Caco-2 (cell line): Measurements from ENCODE around the gene TSHZ2. TPM values are rescaled to one million over a fixed set of nuclear protein-coding genes. Genes with fewer than 3 reads are reported as not detected.
A peak's percentile ranks its signal among the peaks of the same experiment; 100 is the strongest.

Source experiments
- BruUV-seq: library from RNA; stranded (reverse); fragments of 400-500 nt; replicated peaks from 2 replicates; lab custom pipeline; 2021; lab: Mats Ljungman, UMichigan
- CTCF ChIA-PET: fragments of 300-600 bp; sonication (Branson Sonifier 250); formaldehyde crosslinking; loops from one replicate; lab custom pipeline; 2022; ENCODE audit warnings: antibody characterized with exemption; lab: Charles Lee
- POLR2A ChIA-PET: fragments of 300-600 bp; sonication (Branson Sonifier 250); formaldehyde crosslinking; loops from one replicate; lab custom pipeline; 2022; ENCODE audit warnings: antibody characterized with exemption; lab: Charles Lee
- DNase-seq, 2 experiments: peaks; one replicate each; pipeline versions ENCODE4 v3.0.0 to v3.0.0-alpha.2; 2020 to 2022
- H3K27me3 ChIP-seq: replicated peaks from 2 replicates; pipeline ENCODE4 v1.6.0; 2011; ENCODE audit warnings: low read length; ENCODE audit not compliant: control insufficient read depth, insufficient read depth
- H3K36me3 ChIP-seq: 2 replicates; pipeline ENCODE4 v1.5.1; 2011; ENCODE audit warnings: low read length; ENCODE audit not compliant: control insufficient read depth, insufficient read depth
- H3K4me1 ChIP-seq: fragments of 250-450 bp; sonication (Bioruptor Pico); 2 replicates; pipeline ENCODE4 v1.5.1; 2020; ENCODE audit warnings: mild to moderate bottlenecking
- H3K4me3 ChIP-seq: 2 replicates; pipeline ENCODE4 v1.5.1; 2011; ENCODE audit warnings: low read depth, mild to moderate bottlenecking, control low read depth, low read length
- H3K9me3 ChIP-seq: fragments of 250-450 bp; sonication (Bioruptor Pico); 2 replicates; pipeline ENCODE4 v1.5.1; 2020; ENCODE audit warnings: mild to moderate bottlenecking, moderate library complexity
- H3K27ac Mint-ChIP-seq: one replicate; pipeline ENCODE4 v1.8.0; 2022; ENCODE audit warnings: mixed read lengths; ENCODE audit not compliant: unreplicated experiment
- H3K27me3 Mint-ChIP-seq: one replicate; pipeline ENCODE4 v1.8.0; 2022; ENCODE audit warnings: mixed read lengths; ENCODE audit not compliant: insufficient read depth, unreplicated experiment
- H3K36me3 Mint-ChIP-seq: one replicate; pipeline ENCODE4 v1.8.0; 2022; ENCODE audit warnings: mild to moderate bottlenecking, mixed read lengths; ENCODE audit not compliant: insufficient read depth, unreplicated experiment
- H3K4me1 Mint-ChIP-seq: one replicate; pipeline ENCODE4 v1.8.0; 2022; ENCODE audit warnings: low read depth, mixed read lengths; ENCODE audit not compliant: unreplicated experiment
- H3K4me3 Mint-ChIP-seq: one replicate; pipeline ENCODE4 v1.8.0; 2022; ENCODE audit warnings: mild to moderate bottlenecking, moderate library complexity, mixed read lengths; ENCODE audit not compliant: unreplicated experiment
- H3K9me3 Mint-ChIP-seq: one replicate; pipeline ENCODE4 v1.8.0; 2022; ENCODE audit warnings: mixed read lengths; ENCODE audit not compliant: unreplicated experiment
- intact Hi-C: fragments of 100-400 bp; cut with micrococcal nuclease; formaldehyde crosslinking; loops from one replicate; pipeline ENCODE4 v1.10.0; 2022; ENCODE audit not compliant: unreplicated experiment
- total RNA-seq: library from RNA; stranded (reverse); gene quantifications from 2 replicates; pipeline ENCODE4 v1.2.3, GENCODE V29; 2022
- TF ChIP-seq, protein P1 (sequence below), 2 experiments: fragments of 200-600 bp in 1 of 2; IDR thresholded peaks; 1 replicate in 1 of 2; 2 replicates in 1 of 2; pipeline versions ENCODE4 v1.5.1 to v1.8.0; 2011 to 2022; ENCODE audit warnings: antibody characterized with exemption in 1 of 2, control low read depth in 1 of 2, inconsistent platforms in 1 of 2, low read depth in 1 of 2, low read length in 1 of 2, mild to moderate bottlenecking in 1 of 2, moderate library complexity in 1 of 2; ENCODE audit not compliant: insufficient read depth in 1 of 2, severe bottlenecking in 1 of 2, unreplicated experiment in 1 of 2

The TSHZ2 gene
- total RNA-seq, 1 experiment from 2014 or later = 0.07 TPM

DNA sequence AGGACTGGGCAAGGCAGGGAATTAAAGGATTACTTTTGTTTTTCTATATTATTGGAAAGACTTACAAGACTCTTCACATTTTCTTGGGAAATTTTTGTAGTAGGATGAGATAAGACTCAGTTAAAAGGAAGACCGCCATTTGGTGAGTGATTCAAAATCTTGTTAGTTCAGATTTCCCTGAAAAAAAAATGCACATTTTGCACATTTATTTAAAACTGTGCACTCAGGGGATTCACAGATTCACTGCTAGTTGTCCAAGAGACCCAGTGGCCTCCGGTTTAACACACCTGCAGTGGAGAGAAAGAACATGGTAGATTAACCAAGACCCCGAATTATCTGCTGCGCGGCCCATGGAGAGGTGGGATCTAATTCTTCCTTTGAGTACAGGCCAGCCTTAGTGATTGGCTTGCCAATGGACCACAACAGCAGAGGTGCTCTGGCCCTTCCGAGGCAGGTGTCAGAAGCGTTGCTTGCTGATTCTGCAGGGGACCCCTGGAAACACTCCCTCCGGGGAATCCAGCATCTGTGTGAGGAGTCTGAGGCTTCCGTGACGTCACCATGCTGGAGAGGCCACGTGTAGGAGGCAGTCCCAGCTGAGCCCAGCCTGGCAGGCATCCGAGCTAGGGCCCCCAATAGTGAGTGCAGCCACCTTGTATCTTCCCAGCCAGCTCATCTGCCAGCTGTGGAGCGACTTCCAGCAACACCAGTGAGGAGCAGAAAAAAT lies 552.6 kb downstream of the TSHZ2 start:
- peaks cover under 1% of the 10 kb centered on the region for H3K4me1 Mint-ChIP-seq
- H3K27ac Mint-ChIP-seq = no peak overlapping the region
- H3K27me3 Mint-ChIP-seq = no peaks in the 10 kb centered on the region
- H3K9me3 Mint-ChIP-seq = no peaks in the 10 kb centered on the region
- no peaks in the 10 kb centered on the region for H3K27me3 ChIP-seq
- intact Hi-C loops = no loop called here
- TF ChIP-seq, protein P1, sequence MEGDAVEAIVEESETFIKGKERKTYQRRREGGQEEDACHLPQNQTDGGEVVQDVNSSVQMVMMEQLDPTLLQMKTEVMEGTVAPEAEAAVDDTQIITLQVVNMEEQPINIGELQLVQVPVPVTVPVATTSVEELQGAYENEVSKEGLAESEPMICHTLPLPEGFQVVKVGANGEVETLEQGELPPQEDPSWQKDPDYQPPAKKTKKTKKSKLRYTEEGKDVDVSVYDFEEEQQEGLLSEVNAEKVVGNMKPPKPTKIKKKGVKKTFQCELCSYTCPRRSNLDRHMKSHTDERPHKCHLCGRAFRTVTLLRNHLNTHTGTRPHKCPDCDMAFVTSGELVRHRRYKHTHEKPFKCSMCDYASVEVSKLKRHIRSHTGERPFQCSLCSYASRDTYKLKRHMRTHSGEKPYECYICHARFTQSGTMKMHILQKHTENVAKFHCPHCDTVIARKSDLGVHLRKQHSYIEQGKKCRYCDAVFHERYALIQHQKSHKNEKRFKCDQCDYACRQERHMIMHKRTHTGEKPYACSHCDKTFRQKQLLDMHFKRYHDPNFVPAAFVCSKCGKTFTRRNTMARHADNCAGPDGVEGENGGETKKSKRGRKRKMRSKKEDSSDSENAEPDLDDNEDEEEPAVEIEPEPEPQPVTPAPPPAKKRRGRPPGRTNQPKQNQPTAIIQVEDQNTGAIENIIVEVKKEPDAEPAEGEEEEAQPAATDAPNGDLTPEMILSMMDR (IDR thresholded peaks at IDR 0.05; ENCODE audit: insufficient read depth in 1 of 2, low read depth in 1 of 2, low read length in 1 of 2, severe bottlenecking in 1 of 2, unreplicated experiment in 1 of 2) = no peak
- CTCF ChIA-PET = no interaction called here
- POLR2A ChIA-PET = no interaction called here
- no peaks in the 10 kb centered on the region for H3K36me3 ChIP-seq
- H3K4me3 Mint-ChIP-seq = no peak overlapping the region
- no peaks in the 10 kb centered on the region for H3K9me3 ChIP-seq
- H3K4me3 ChIP-seq = no peak overlapping the region
- H3K4me1 ChIP-seq = no peaks in the 10 kb centered on the region
- no peaks in the 10 kb centered on the region for H3K36me3 Mint-ChIP-seq
- peak in 1 of 2 experiments; percentile 40 for DNase-seq
- BruUV-seq = no TSS peak

DNA sequence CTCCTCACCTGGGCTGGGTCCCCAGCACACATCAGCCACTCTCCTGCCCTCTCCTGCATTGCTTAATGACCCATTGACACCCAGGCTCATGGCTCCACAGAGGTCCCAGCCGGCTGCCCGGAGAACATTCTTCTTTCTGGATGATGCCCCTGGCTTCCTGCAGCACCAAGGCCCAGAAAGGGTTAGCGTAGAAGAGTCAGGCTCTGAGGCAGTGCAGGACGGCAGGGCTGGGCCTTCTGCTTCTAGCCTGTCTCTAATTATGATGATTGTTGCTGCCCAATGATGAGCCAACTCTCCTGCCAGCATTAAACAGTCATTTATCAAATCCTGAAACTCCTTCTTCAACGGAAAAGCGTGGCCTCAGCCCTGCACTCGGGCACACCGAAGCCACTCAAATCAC lies 555.0 kb downstream of the TSHZ2 start:
- BruUV-seq = no TSS peak
- ChIA-PET CTCF (no interaction called here), POLR2A (no interaction called here)
- no peaks in the 10 kb centered on the region for H3K36me3 Mint-ChIP-seq
- no peaks in the 10 kb centered on the region for H3K4me1 Mint-ChIP-seq
- no peaks in the 10 kb centered on the region; the same call in 1 of the 2 replicates for H3K9me3 ChIP-seq
- intact Hi-C loops = no loop called here
- H3K36me3 ChIP-seq = no peaks in the 10 kb centered on the region
- H3K4me1 ChIP-seq = no peaks in the 10 kb centered on the region
- H3K9me3 Mint-ChIP-seq = no peaks in the 10 kb centered on the region
- no peaks in the 10 kb centered on the region for H3K27me3 ChIP-seq
- H3K4me3 ChIP-seq = no peak overlapping the region
- peak in 1 of 2 experiments; percentile 31 for DNase-seq
- no peak overlapping the region for H3K4me3 Mint-ChIP-seq
- TF ChIP-seq, protein P1 (IDR thresholded peaks at IDR 0.05; ENCODE audit: insufficient read depth in 1 of 2, low read depth in 1 of 2, low read length in 1 of 2, severe bottlenecking in 1 of 2, unreplicated experiment in 1 of 2) = no peak
- H3K27me3 Mint-ChIP-seq = no peaks in the 10 kb centered on the region
- H3K27ac Mint-ChIP-seq = no peak overlapping the region

DNA sequence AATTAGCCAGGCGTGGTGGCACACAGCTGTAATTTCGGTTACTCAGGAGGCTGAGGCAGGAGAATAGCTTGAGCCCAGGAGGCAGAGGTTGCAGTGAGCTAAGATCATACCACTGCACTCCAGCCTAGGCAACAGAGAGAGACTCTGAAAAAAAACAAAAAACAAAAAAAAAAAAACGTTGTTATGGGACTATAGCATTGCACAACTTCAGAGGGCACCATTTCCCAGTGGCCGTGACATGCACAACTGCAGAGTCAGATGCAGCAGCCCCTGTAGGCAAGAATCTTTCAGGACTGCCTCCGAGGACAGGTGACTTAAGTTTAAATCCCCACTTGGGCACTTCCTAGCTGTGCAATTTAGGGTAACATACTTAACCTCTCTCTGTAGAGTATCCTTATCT lies 557.5 kb downstream of the TSHZ2 start:
- H3K4me1 ChIP-seq = no peaks in the 10 kb centered on the region
- no TSS peak for BruUV-seq
- no peaks in the 10 kb centered on the region for H3K36me3 Mint-ChIP-seq
- H3K4me1 Mint-ChIP-seq = no peaks in the 10 kb centered on the region
- CTCF ChIA-PET = interaction anchor here (0.7 to 1.1 kb wide), 2 partner anchors 10 to 410 kb away, joined by 3 read pairs; no protein-coding TSS in a partner anchor
- POLR2A ChIA-PET = interaction anchor here (0.7 kb wide), 1 partner anchor 10 kb away, joined by 4 read pairs; no protein-coding TSS in a partner anchor
- no peaks in the 10 kb centered on the region for H3K27me3 ChIP-seq
- peaks cover 7% of the 10 kb centered on the region; the same call in 1 of the 2 replicates for H3K9me3 ChIP-seq
- no peak overlapping the region for H3K4me3 Mint-ChIP-seq
- no peak overlapping the region for H3K27ac Mint-ChIP-seq
- DNase-seq = peak in 1 of 2 experiments; percentile 37
- H3K36me3 ChIP-seq = no peaks in the 10 kb centered on the region
- H3K9me3 Mint-ChIP-seq = peaks cover 15% of the 10 kb centered on the region
- intact Hi-C loops = no loop called here
- no peaks in the 10 kb centered on the region for H3K27me3 Mint-ChIP-seq
- TF ChIP-seq, protein P1 (IDR thresholded peaks at IDR 0.05; ENCODE audit: insufficient read depth in 1 of 2, low read depth in 1 of 2, low read length in 1 of 2, severe bottlenecking in 1 of 2, unreplicated experiment in 1 of 2) = no peak
- no peak overlapping the region for H3K4me3 ChIP-seq
